GM23338 (cell line): ENCODE measurements around the gene ADAM8. TPM values are rescaled to one million over a fixed set of nuclear protein-coding genes. Genes with fewer than 3 reads are reported as not detected.

Experiments
- ATAC-seq: fragments of 200-7000 bp; cut with Tn5 transposase; 3 replicates; pipeline ENCODE4 v1.9.1; 2020
- DNase-seq: peaks from one replicate; pipeline ENCODE4 v3.0.0-alpha.2; 2015; ENCODE audit warnings: low spot score
- H2AFZ ChIP-seq: fragments of 200-600 bp; sonication (generic); 2 replicates; pipeline ENCODE4 v1.8.0; 2016; ENCODE audit warnings: antibody characterized with exemption, mild to moderate bottlenecking, moderate library complexity
- H3F3A ChIP-seq: fragments of 200-600 bp; sonication (generic); replicated peaks from 2 replicates; pipeline ENCODE4 v1.8.0; 2017; ENCODE audit warnings: antibody characterized with exemption, mixed run types, low read depth
- H3K27ac ChIP-seq: fragments of 200-600 bp; sonication (generic); 2 replicates; pipeline ENCODE4 v1.6.1; 2016; ENCODE audit warnings: low read depth
- H3K27me3 ChIP-seq: fragments of 200-600 bp; sonication (generic); 2 replicates; pipeline ENCODE4 v1.8.0; 2016; ENCODE audit warnings: mild to moderate bottlenecking, mixed run types, moderate library complexity; ENCODE audit not compliant: insufficient read depth
- H3K36me3 ChIP-seq: fragments of 200-600 bp; sonication (generic); 2 replicates; pipeline ENCODE4 v1.8.0; 2016; ENCODE audit warnings: mild to moderate bottlenecking; ENCODE audit not compliant: insufficient read depth
- H3K4me1 ChIP-seq: fragments of 200-600 bp; sonication (generic); 2 replicates; pipeline ENCODE4 v1.8.0; 2016; ENCODE audit warnings: mild to moderate bottlenecking, moderate library complexity; ENCODE audit not compliant: insufficient read depth
- H3K4me2 ChIP-seq: fragments of 200-600 bp; sonication (generic); 2 replicates; pipeline ENCODE4 v1.7.1; 2017; ENCODE audit warnings: mixed run types
- H3K4me3 ChIP-seq: fragments of 200-600 bp; sonication (generic); 2 replicates; pipeline ENCODE4 v1.6.1; 2016; ENCODE audit warnings: mixed run types
- H3K79me2 ChIP-seq: fragments of 200-600 bp; sonication (generic); replicated peaks from 2 replicates; pipeline ENCODE4 v1.8.0; 2017; ENCODE audit warnings: mild to moderate bottlenecking; ENCODE audit not compliant: insufficient read depth
- H3K9me2 ChIP-seq: fragments of 200-600 bp; sonication (generic); 2 replicates; pipeline ENCODE4 v1.8.0; 2017; ENCODE audit not compliant: insufficient read depth
- H4K20me1 ChIP-seq: fragments of 200-600 bp; sonication (generic); replicated peaks from 2 replicates; pipeline ENCODE4 v1.8.0; 2017; ENCODE audit warnings: mild to moderate bottlenecking; ENCODE audit not compliant: insufficient read depth
- H3K27ac Mint-ChIP-seq: 2 replicates; pipeline ENCODE4 v1.8.0; 2020; ENCODE audit warnings: inconsistent platforms, mild to moderate bottlenecking, moderate library complexity, mixed read lengths
- H3K27me3 Mint-ChIP-seq: 3 replicates; pipeline ENCODE4 v1.8.0; 2022; ENCODE audit warnings: low read depth, mild to moderate bottlenecking, moderate library complexity, mixed read lengths, inconsistent platforms; ENCODE audit not compliant: insufficient read depth, poor library complexity
- H3K36me3 Mint-ChIP-seq: 3 replicates; pipeline ENCODE4 v1.8.0; 2021; ENCODE audit warnings: low read depth, mild to moderate bottlenecking, inconsistent platforms, moderate library complexity, mixed read lengths
- H3K4me1 Mint-ChIP-seq: 3 replicates; pipeline ENCODE4 v1.8.0; 2020; ENCODE audit warnings: mild to moderate bottlenecking, inconsistent platforms, mixed read lengths
- H3K4me3 Mint-ChIP-seq: 3 replicates; pipeline ENCODE4 v1.8.0; 2021; ENCODE audit warnings: moderate library complexity, mild to moderate bottlenecking, inconsistent platforms, mixed read lengths
- H3K9me3 Mint-ChIP-seq: 3 replicates; pipeline ENCODE4 v1.8.0; 2020; ENCODE audit warnings: moderate library complexity, mild to moderate bottlenecking, inconsistent platforms, mixed read lengths
- CREB1 ChIP-seq: fragments of 250-450 bp; sonication (Bioruptor Pico); IDR thresholded peaks from 2 replicates; pipeline ENCODE4 v1.5.0; 2020; ENCODE audit warnings: low read depth, mild to moderate bottlenecking, moderate library complexity
- CTCF ChIP-seq, 2 experiments: fragments of 200-600 bp in 1 of 2; sonication (generic) in 1 of 2; conservative IDR thresholded peaks; 2 replicates each; pipeline versions ENCODE4 v1.5.1 to v1.6.1; 2016 to 2017; ENCODE audit warnings: antibody characterized with exemption in 2 of 2, low read depth in 2 of 2, mild to moderate bottlenecking in 2 of 2, moderate library complexity in 1 of 2
- ETS1 ChIP-seq: IDR thresholded peaks from 2 replicates; pipeline ENCODE4 v1.6.1; 2016; ENCODE audit warnings: antibody characterized with exemption
- EZH2 ChIP-seq: fragments of 200-600 bp; sonication (generic); IDR thresholded peaks from one replicate; pipeline ENCODE4 v1.8.0; 2017; ENCODE audit warnings: antibody characterized with exemption, mild to moderate bottlenecking, low read depth; ENCODE audit not compliant: unreplicated experiment
- EZH2phosphoT487 ChIP-seq: fragments of 200-600 bp; sonication (generic); IDR thresholded peaks from one replicate; pipeline ENCODE4 v1.8.1; 2018; ENCODE audit warnings: antibody characterized with exemption; ENCODE audit not compliant: unreplicated experiment
- JUNB ChIP-seq: IDR thresholded peaks from one replicate; pipeline ENCODE4 v1.6.1; 2016; ENCODE audit warnings: antibody characterized with exemption; ENCODE audit not compliant: unreplicated experiment
- NANOG ChIP-seq: IDR thresholded peaks from 2 replicates; pipeline ENCODE4 v1.6.1; 2016; ENCODE audit warnings: antibody characterized with exemption, borderline replicate concordance
- POLR2AphosphoS5 ChIP-seq: IDR thresholded peaks from 2 replicates; pipeline ENCODE4 v1.6.1; 2016; ENCODE audit warnings: antibody characterized with exemption, low read depth
- REST ChIP-seq: IDR thresholded peaks from one replicate; pipeline ENCODE4 v1.6.1; 2018; ENCODE audit warnings: antibody characterized with exemption; ENCODE audit not compliant: unreplicated experiment
- STAT1 ChIP-seq: IDR thresholded peaks from one replicate; pipeline ENCODE4 v1.6.1; 2016; ENCODE audit warnings: antibody characterized with exemption; ENCODE audit not compliant: unreplicated experiment
- ZNF114 ChIP-seq: fragments of 250-450 bp; sonication (Bioruptor Pico); IDR thresholded peaks from 2 replicates; pipeline ENCODE4 v1.5.0; 2020; ENCODE audit warnings: mild to moderate bottlenecking, moderate library complexity
- ZNF331 ChIP-seq: fragments of 250-450 bp; sonication (Bioruptor Pico); IDR thresholded peaks from 2 replicates; pipeline ENCODE4 v1.5.0; 2020; ENCODE audit warnings: low read depth, mild to moderate bottlenecking, moderate library complexity
- ZNF462 ChIP-seq: fragments of 250-450 bp; sonication (Bioruptor Pico); IDR thresholded peaks from 2 replicates; pipeline ENCODE4 v1.5.0; 2020; ENCODE audit warnings: mild to moderate bottlenecking, moderate library complexity
- polyA plus RNA-seq: library from polyadenylated mRNA; unstranded; fragments of >200 nt; fragmentation: Nextera tagmentation; extraction: Ambion mirVana; gene quantifications from 2 replicates; pipeline ENCODE4 v1.2.1, GENCODE V29; 2016
- total RNA-seq: library from RNA; depleted of rRNA; stranded (reverse); fragments of >200 nt; shearing (Covaris generic); gene quantifications from 2 replicates; pipeline ENCODE4 v1.2.3, GENCODE V29; 2014

Gene ADAM8
- total and polyA plus RNA-seq, 2 experiments from 2014 or later: 1.9 to 5.5 TPM

- Histone ChIP-seq H3K9me2 (no peaks in the 10 kb centered on the region), H2AFZ (no peak overlapping the region), H3K4me3 (no peak overlapping the region), H4K20me1 (no peaks in the 10 kb centered on the region), H3F3A (no peaks in the 10 kb centered on the region), H3K36me3 (no peaks in the 10 kb centered on the region), H3K4me2 (no peak overlapping the region), H3K4me1 (no peaks in the 10 kb centered on the region), H3K27me3 (no peaks in the 10 kb centered on the region), H3K27ac (no peak overlapping the region), H3K79me2 (no peaks in the 10 kb centered on the region)
- peaks cover 5% of the 10 kb centered on the region for H3K27me3 Mint-ChIP-seq
- H3K36me3 Mint-ChIP-seq: no peaks in the 10 kb centered on the region
- no peak for DNase-seq
- H3K4me1 Mint-ChIP-seq: peaks cover 4% of the 10 kb centered on the region; the same call in 2 of the 3 replicates
- no peaks in the 10 kb centered on the region for H3K9me3 Mint-ChIP-seq
- no peak for ATAC-seq
- H3K27ac Mint-ChIP-seq: no peak overlapping the region
- H3K4me3 Mint-ChIP-seq: no peak overlapping the region
- TF ChIP-seq ZNF331 (CRISPR knock-in tag): no peak
- TF ChIP-seq STAT1: no peak
- TF ChIP-seq JUNB: no peak
- no peak for TF ChIP-seq ETS1
- TF ChIP-seq REST: no peak
- TF ChIP-seq POLR2AphosphoS5: no peak
- TF ChIP-seq ZNF114: no peak
- no peak for TF ChIP-seq EZH2
- TF ChIP-seq ZNF462 (CRISPR knock-in tag): no peak
- TF ChIP-seq EZH2phosphoT487: no peak
- no peak for TF ChIP-seq NANOG
- no peak for TF ChIP-seq CREB1 (CRISPR knock-in tag)
- TF ChIP-seq CTCF (conservative IDR thresholded peaks at IDR 0.05; ENCODE audit: low read depth in 2 of 2): no peak
Observed at GRCh38 chr10:133272301-133272963, 4.2 kb downstream of the ADAM8 start.
